Astrocyte (in vitro differentiated cells and primary cell): ENCODE measurements around the gene CHRD. TPM values are rescaled to one million over a fixed set of nuclear protein-coding genes. Genes with fewer than 3 reads are reported as not detected.

ENCODE experiments used
- DNase-seq: peaks from one replicate; pipeline ENCODE4 v3.0.0-alpha.2; 2010; ENCODE audit warnings: low read depth
- FAIRE-seq: peaks from 2 replicates; lab custom pipeline; 2011; peaks lifted over from hg19 to GRCh38; lab: Jason Lieb, UNC
- H2AFZ ChIP-seq: 2 replicates; pipeline ENCODE4 v1.6.0; 2012; ENCODE audit warnings: low read depth, low read length, inconsistent platforms
- H3K27ac ChIP-seq: 2 replicates; pipeline ENCODE4 v1.5.1; 2011; ENCODE audit warnings: low read depth, low read length, inconsistent platforms
- H3K27me3 ChIP-seq: 2 replicates; pipeline ENCODE4 v1.6.0; 2011; ENCODE audit warnings: low read length, inconsistent platforms; ENCODE audit not compliant: insufficient read depth
- H3K36me3 ChIP-seq: 2 replicates; pipeline ENCODE4 v1.5.1; 2011; ENCODE audit warnings: low read length, inconsistent platforms; ENCODE audit not compliant: insufficient read depth
- H3K4me1 ChIP-seq: 2 replicates; pipeline ENCODE4 v1.5.1; 2011; ENCODE audit warnings: low read length, inconsistent platforms; ENCODE audit not compliant: insufficient read depth
- H3K4me2 ChIP-seq: 2 replicates; pipeline ENCODE4 v1.6.0; 2012; ENCODE audit warnings: low read length, inconsistent platforms
- H3K4me3 ChIP-seq: 2 replicates; pipeline ENCODE4 v1.5.1; 2011; ENCODE audit warnings: low read depth, mild to moderate bottlenecking, low read length, inconsistent platforms; ENCODE audit not compliant: insufficient read depth
- H3K79me2 ChIP-seq: 2 replicates; pipeline ENCODE4 v1.6.0; 2012; ENCODE audit warnings: mild to moderate bottlenecking, low read length, inconsistent platforms; ENCODE audit not compliant: insufficient read depth
- H3K9ac ChIP-seq: 2 replicates; pipeline ENCODE4 v1.6.0; 2012; ENCODE audit warnings: mild to moderate bottlenecking, low read length, inconsistent platforms
- H3K9me3 ChIP-seq: 2 replicates; pipeline ENCODE4 v1.5.1; 2012; ENCODE audit warnings: low read depth, mild to moderate bottlenecking, low read length, inconsistent platforms; ENCODE audit not compliant: insufficient read depth
- H4K20me1 ChIP-seq: 2 replicates; pipeline ENCODE4 v1.6.0; 2012; ENCODE audit warnings: low read length, inconsistent platforms; ENCODE audit not compliant: insufficient read depth
- H3K27ac Mint-ChIP-seq: one replicate; pipeline ENCODE4 v1.8.0; 2021; ENCODE audit warnings: mild to moderate bottlenecking, mixed read lengths; ENCODE audit not compliant: unreplicated experiment
- H3K27me3 Mint-ChIP-seq: one replicate; pipeline ENCODE4 v1.8.0; 2021; ENCODE audit warnings: low read depth, mixed read lengths; ENCODE audit not compliant: unreplicated experiment
- H3K36me3 Mint-ChIP-seq: one replicate; pipeline ENCODE4 v1.8.0; 2021; ENCODE audit warnings: low read depth, mixed read lengths; ENCODE audit not compliant: unreplicated experiment
- H3K4me1 Mint-ChIP-seq: one replicate; pipeline ENCODE4 v1.8.0; 2021; ENCODE audit warnings: low read depth, mixed read lengths; ENCODE audit not compliant: unreplicated experiment
- H3K4me3 Mint-ChIP-seq: one replicate; pipeline ENCODE4 v1.8.0; 2021; ENCODE audit warnings: mild to moderate bottlenecking, moderate library complexity, mixed read lengths; ENCODE audit not compliant: unreplicated experiment
- H3K9me3 Mint-ChIP-seq: one replicate; pipeline ENCODE4 v1.8.0; 2021; ENCODE audit warnings: mild to moderate bottlenecking, mixed read lengths; ENCODE audit not compliant: unreplicated experiment
- CTCF ChIP-seq: IDR thresholded peaks from 2 replicates; pipeline ENCODE4 v1.5.1; 2011; ENCODE audit warnings: low read depth, mild to moderate bottlenecking, inconsistent platforms, low read length, moderate library complexity; ENCODE audit not compliant: insufficient read depth
- EZH2 ChIP-seq: IDR thresholded peaks from 2 replicates; pipeline ENCODE4 v1.6.1; 2012; ENCODE audit warnings: mild to moderate bottlenecking, low read length, inconsistent platforms; ENCODE audit not compliant: insufficient read depth
- total RNA-seq: library from RNA; stranded (reverse); gene quantifications from 2 replicates; pipeline ENCODE4 v1.2.1, GENCODE V29; 2021

Gene CHRD
- total RNA-seq, 1 donor from 2014 or later: 3.4 TPM

DNA sequence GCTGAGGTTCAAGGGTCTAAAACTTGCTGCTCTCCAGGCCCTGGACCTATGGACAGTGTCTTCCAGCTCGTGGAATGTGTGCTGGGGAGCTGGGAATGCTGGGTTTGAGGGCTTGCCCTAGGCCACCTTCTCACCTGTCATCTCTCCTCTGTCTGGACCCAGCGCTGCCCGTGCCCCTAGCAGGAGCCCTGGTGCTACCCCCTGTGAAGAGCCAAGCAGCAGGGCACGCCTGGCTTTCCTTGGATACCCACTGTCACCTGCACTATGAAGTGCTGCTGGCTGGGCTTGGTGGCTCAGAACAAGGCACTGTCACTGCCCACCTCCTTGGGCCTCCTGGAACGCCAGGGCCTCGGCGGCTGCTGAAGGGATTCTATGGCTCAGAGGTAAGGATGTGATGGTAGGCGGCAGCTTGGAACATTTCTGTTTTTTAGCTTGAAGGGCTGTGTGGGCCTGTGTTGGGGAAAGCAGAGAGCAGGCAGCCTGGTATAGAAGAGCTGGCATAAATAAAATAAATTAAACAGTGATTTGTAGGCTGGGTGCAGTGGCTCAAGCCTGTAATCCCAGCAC lies 5.1 kb downstream of the CHRD start:
- no peak overlapping the region for H3K27ac ChIP-seq
- DNase-seq: no peak
- Mint-ChIP-seq H3K4me3 (no peak overlapping the region), H3K27me3 (peaks cover 53% of the 10 kb centered on the region), H3K4me1 (no peaks in the 10 kb centered on the region), H3K36me3 (peaks cover 2% of the 10 kb centered on the region), H3K9me3 (no peaks in the 10 kb centered on the region), H3K27ac (no peak overlapping the region)
- H3K4me3 ChIP-seq: no peak overlapping the region
- H3K9me3 ChIP-seq: no peaks in the 10 kb centered on the region
- no peak overlapping the region for H2AFZ ChIP-seq
- H3K79me2 ChIP-seq: no peaks in the 10 kb centered on the region
- H4K20me1 ChIP-seq: no peaks in the 10 kb centered on the region
- no peak for TF ChIP-seq EZH2
- no peak for TF ChIP-seq CTCF
- H3K36me3 ChIP-seq: no peaks in the 10 kb centered on the region
- H3K4me2 ChIP-seq: no peak overlapping the region
- H3K9ac ChIP-seq: no peak overlapping the region
- H3K4me1 ChIP-seq: peaks cover 5% of the 10 kb centered on the region
- no peak for FAIRE-seq
- peaks cover 26% of the 10 kb centered on the region for H3K27me3 ChIP-seq

DNA sequence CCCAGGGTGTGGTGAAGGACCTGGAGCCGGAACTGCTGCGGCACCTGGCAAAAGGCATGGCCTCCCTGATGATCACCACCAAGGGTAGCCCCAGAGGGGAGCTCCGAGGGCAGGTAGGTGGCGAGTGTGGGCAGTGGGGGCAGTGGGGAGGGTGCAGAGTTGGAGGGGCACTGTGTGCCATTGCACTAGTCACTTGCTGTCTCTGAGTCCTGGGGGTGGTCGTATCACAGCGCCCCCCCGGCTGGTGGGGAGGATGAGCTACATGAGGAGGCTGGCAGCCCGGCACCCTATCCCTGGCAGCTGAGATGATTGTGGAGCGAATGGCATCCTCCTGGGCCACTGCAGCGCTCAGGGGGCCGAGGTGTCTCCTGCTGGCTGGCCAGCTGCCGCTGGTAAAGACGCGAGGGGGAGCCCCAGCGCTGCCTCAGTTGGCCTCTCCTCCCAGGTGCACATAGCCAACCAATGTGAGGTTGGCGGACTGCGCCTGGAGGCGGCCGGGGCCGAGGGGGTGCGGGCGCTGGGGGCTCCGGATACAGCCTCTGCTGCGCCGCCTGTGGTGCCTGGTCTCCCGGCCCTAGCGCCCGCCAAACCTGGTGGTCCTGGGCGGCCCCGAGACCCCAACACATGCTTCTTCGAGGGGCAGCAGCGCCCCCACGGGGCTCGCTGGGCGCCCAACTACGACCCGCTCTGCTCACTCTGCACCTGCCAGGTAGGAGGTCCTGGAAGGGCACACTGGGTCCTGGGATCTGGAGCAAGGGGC lies 6.4 kb downstream of the CHRD start:
- Histone ChIP-seq H3K4me1 (no peaks in the 10 kb centered on the region), H3K79me2 (no peaks in the 10 kb centered on the region), H3K27me3 (peaks cover 27% of the 10 kb centered on the region), H3K27ac (no peak overlapping the region), H3K4me2 (no peak overlapping the region), H4K20me1 (no peaks in the 10 kb centered on the region), H3K9ac (no peak overlapping the region), H2AFZ (no peak overlapping the region), H3K4me3 (no peak overlapping the region), H3K9me3 (no peaks in the 10 kb centered on the region), H3K36me3 (no peaks in the 10 kb centered on the region)
- Mint-ChIP-seq H3K4me1 (no peaks in the 10 kb centered on the region), H3K9me3 (no peaks in the 10 kb centered on the region), H3K27ac (no peak overlapping the region), H3K36me3 (peaks cover 5% of the 10 kb centered on the region), H3K4me3 (no peak overlapping the region), H3K27me3 (peaks cover 61% of the 10 kb centered on the region)
- no peak for DNase-seq
- TF ChIP-seq EZH2 (no peak), CTCF (no peak)
- FAIRE-seq: no peak

DNA sequence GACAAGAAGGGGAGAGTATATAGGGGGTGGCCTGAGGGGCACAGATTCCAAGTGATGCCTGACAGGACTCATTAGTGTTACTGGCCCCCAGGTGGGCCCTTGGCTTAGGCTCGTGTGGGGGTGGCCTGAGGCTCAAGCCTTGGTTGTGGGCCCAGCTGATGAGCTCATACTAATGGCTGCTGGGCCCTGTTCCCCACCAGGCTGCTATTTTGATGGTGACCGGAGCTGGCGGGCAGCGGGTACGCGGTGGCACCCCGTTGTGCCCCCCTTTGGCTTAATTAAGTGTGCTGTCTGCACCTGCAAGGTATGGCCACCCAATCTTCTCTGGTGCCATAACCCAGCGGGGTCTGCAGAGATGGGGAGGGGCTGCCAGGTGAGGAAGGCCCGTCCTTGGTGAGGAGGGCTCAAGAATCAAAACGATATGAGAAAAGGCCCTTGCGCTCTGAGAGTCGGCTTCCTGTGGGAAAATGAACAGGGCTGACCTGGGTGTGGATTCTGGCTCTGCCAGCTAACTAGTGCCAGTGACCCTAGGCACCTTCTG lies 7.4 kb downstream of the CHRD start:
- H3K9ac ChIP-seq: no peak overlapping the region
- DNase-seq (no peak), FAIRE-seq (no peak)
- no peaks in the 10 kb centered on the region for H4K20me1 ChIP-seq
- no peaks in the 10 kb centered on the region for H3K36me3 ChIP-seq
- H3K4me2 ChIP-seq: no peak overlapping the region
- Mint-ChIP-seq H3K9me3 (no peaks in the 10 kb centered on the region), H3K4me1 (no peaks in the 10 kb centered on the region), H3K36me3 (peaks cover 5% of the 10 kb centered on the region), H3K4me3 (no peak overlapping the region), H3K27ac (no peak overlapping the region), H3K27me3 (peaks cover 60% of the 10 kb centered on the region)
- H2AFZ ChIP-seq: no peak overlapping the region
- no peak overlapping the region for H3K4me3 ChIP-seq
- no peaks in the 10 kb centered on the region for H3K4me1 ChIP-seq
- no peak overlapping the region for H3K27ac ChIP-seq
- peaks cover 16% of the 10 kb centered on the region for H3K27me3 ChIP-seq
- no peaks in the 10 kb centered on the region for H3K79me2 ChIP-seq
- TF ChIP-seq CTCF (no peak), EZH2 (no peak)
- no peaks in the 10 kb centered on the region for H3K9me3 ChIP-seq
